ENCODE results near the gene ABHD17B.

Gene ABHD17B

GRCh38 chr9:71918419-71918818 lies 7.4 kb upstream of the ABHD17B start:
- no peak overlapping the region for H3K4me2 ChIP-seq (ENCODE audit: low read depth, low read length, poor library complexity, severe bottlenecking)
- peaks cover 82% of the 10 kb centered on the region for H3K79me2 ChIP-seq (ENCODE audit: insufficient read depth, low read length)
- H3K27me3 ChIP-seq (ENCODE audit: insufficient read depth, low read length, poor library complexity, severe bottlenecking), result no peaks in the 10 kb centered on the region
- H3K9me3 ChIP-seq (ENCODE audit: insufficient read depth, low read depth, low read length), result no peaks in the 10 kb centered on the region
- H3F3A ChIP-seq (ENCODE audit: low read depth), result no peaks in the 10 kb centered on the region
- H4K20me1 ChIP-seq (ENCODE audit: insufficient read depth, low read length, poor library complexity, severe bottlenecking), result peaks cover 26% of the 10 kb centered on the region
- H2AFZ ChIP-seq (ENCODE audit: low read length), result no peak overlapping the region
- H3K9ac ChIP-seq (ENCODE audit: low read depth, low read length, poor library complexity, severe bottlenecking), result no peak overlapping the region
- H3K4me1 ChIP-seq (ENCODE audit: insufficient read depth, low read length, poor library complexity, severe bottlenecking), result peaks cover 38% of the 10 kb centered on the region
- TF ChIP-seq, protein P1, sequence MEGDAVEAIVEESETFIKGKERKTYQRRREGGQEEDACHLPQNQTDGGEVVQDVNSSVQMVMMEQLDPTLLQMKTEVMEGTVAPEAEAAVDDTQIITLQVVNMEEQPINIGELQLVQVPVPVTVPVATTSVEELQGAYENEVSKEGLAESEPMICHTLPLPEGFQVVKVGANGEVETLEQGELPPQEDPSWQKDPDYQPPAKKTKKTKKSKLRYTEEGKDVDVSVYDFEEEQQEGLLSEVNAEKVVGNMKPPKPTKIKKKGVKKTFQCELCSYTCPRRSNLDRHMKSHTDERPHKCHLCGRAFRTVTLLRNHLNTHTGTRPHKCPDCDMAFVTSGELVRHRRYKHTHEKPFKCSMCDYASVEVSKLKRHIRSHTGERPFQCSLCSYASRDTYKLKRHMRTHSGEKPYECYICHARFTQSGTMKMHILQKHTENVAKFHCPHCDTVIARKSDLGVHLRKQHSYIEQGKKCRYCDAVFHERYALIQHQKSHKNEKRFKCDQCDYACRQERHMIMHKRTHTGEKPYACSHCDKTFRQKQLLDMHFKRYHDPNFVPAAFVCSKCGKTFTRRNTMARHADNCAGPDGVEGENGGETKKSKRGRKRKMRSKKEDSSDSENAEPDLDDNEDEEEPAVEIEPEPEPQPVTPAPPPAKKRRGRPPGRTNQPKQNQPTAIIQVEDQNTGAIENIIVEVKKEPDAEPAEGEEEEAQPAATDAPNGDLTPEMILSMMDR (conservative IDR thresholded peaks at IDR 0.05; ENCODE audit: low read length), result no peak
- no peak for TF ChIP-seq EZH2phosphoT487 (IDR thresholded peaks at IDR 0.05; ENCODE audit: borderline replicate concordance)
- no peaks in the 10 kb centered on the region for H3K9me2 ChIP-seq (replicated peaks; ENCODE audit: low read depth, low read length)
- H3K36me3 ChIP-seq (ENCODE audit: insufficient read depth, low read length), result peaks cover 3% of the 10 kb centered on the region; the same call in 1 of the 2 replicates
- no peak overlapping the region for H3K4me3 ChIP-seq (ENCODE audit: low read length, poor library complexity, severe bottlenecking)

- no peaks in the 10 kb centered on the region for H3K27me3 ChIP-seq (ENCODE audit: insufficient read depth, low read length, poor library complexity, severe bottlenecking)
- H3K9ac ChIP-seq (ENCODE audit: low read depth, low read length, poor library complexity, severe bottlenecking), result no peak overlapping the region
- H3K4me3 ChIP-seq (ENCODE audit: low read length, poor library complexity, severe bottlenecking), result peak overlapping the region; percentile 19
- H2AFZ ChIP-seq (ENCODE audit: low read length), result no peak overlapping the region
- 0 out of 2 replicates have a peak, but pooled peaks cover 3% of the 10 kb centered on the region for H3K36me3 ChIP-seq (ENCODE audit: insufficient read depth, low read length)
- H3K79me2 ChIP-seq (ENCODE audit: insufficient read depth, low read length), result peaks cover 89% of the 10 kb centered on the region
- no peaks in the 10 kb centered on the region for H3K9me3 ChIP-seq (ENCODE audit: insufficient read depth, low read depth, low read length)
- H3K9me2 ChIP-seq (replicated peaks; ENCODE audit: low read depth, low read length), result no peaks in the 10 kb centered on the region
- TF ChIP-seq, protein P1 (conservative IDR thresholded peaks at IDR 0.05; ENCODE audit: low read length), result no peak
- no peak for TF ChIP-seq EZH2phosphoT487 (IDR thresholded peaks at IDR 0.05; ENCODE audit: borderline replicate concordance)
- peaks cover 36% of the 10 kb centered on the region for H4K20me1 ChIP-seq (ENCODE audit: insufficient read depth, low read length, poor library complexity, severe bottlenecking)
- no peaks in the 10 kb centered on the region for H3F3A ChIP-seq (ENCODE audit: low read depth)
- H3K4me1 ChIP-seq (ENCODE audit: insufficient read depth, low read length, poor library complexity, severe bottlenecking), result peaks cover 51% of the 10 kb centered on the region
- peak overlapping the region; percentile 49 for H3K4me2 ChIP-seq (ENCODE audit: low read depth, low read length, poor library complexity, severe bottlenecking)
These were observed 6.0 kb upstream of the ABHD17B start for GRCh38 chr9:71916834-71917534.

GRCh38 chr9:71915495-71915894 lies 4.5 kb upstream of the ABHD17B start:
- Histone ChIP-seq H3K4me3 (ENCODE audit: low read length, poor library complexity, severe bottlenecking) (peak overlapping the region; percentile 17), H3K9ac (ENCODE audit: low read depth, low read length, poor library complexity, severe bottlenecking) (no peak overlapping the region), H2AFZ (ENCODE audit: low read length) (no peak overlapping the region), H3K9me3 (ENCODE audit: insufficient read depth, low read depth, low read length) (no peaks in the 10 kb centered on the region), H3K36me3 (ENCODE audit: insufficient read depth, low read length) (0 out of 2 replicates have a peak, but pooled peaks cover 3% of the 10 kb centered on the region), H3K9me2 (replicated peaks; ENCODE audit: low read depth, low read length) (no peaks in the 10 kb centered on the region), H3K4me2 (ENCODE audit: low read depth, low read length, poor library complexity, severe bottlenecking) (peak overlapping the region; percentile 49), H3K27me3 (ENCODE audit: insufficient read depth, low read length, poor library complexity, severe bottlenecking) (peaks cover 3% of the 10 kb centered on the region), H3K79me2 (ENCODE audit: insufficient read depth, low read length) (peaks cover 90% of the 10 kb centered on the region), H3K4me1 (ENCODE audit: insufficient read depth, low read length, poor library complexity, severe bottlenecking) (peaks cover 52% of the 10 kb centered on the region), H3F3A (ENCODE audit: low read depth) (no peaks in the 10 kb centered on the region), H4K20me1 (ENCODE audit: insufficient read depth, low read length, poor library complexity, severe bottlenecking) (peaks cover 42% of the 10 kb centered on the region)
- no peak for TF ChIP-seq EZH2phosphoT487 (IDR thresholded peaks at IDR 0.05; ENCODE audit: borderline replicate concordance)
- TF ChIP-seq, protein P1 (conservative IDR thresholded peaks at IDR 0.05; ENCODE audit: low read length), result no peak
